Memory B cell (primary cell): Measurements from ENCODE around the gene POLR2F.
"Not testable (repeated sequence)": the region's sequence is repeated elsewhere in the genome, so short reads cannot be mapped to it uniquely, and the experiment has no call there.

Experiments used
- ATAC-seq: fragments of 150-1000 bp; cut with Tn5 transposase; 2 replicates; pipeline ENCODE4 v1.10.0; 2021; ENCODE audit warnings: low read depth, mild to moderate bottlenecking, moderate library complexity
- DNase-seq, 2 donors: peaks; one replicate each; pipeline ENCODE4 v3.0.0; 2022; ENCODE audit warnings: low spot score in 2 of 2
- H3K27ac Mint-ChIP-seq: one replicate; pipeline ENCODE4 v1.8.0; 2022; ENCODE audit warnings: mild to moderate bottlenecking, moderate library complexity, mixed read lengths
- H3K27me3 Mint-ChIP-seq: one replicate; pipeline ENCODE4 v1.8.0; 2022; ENCODE audit warnings: mixed read lengths
- H3K36me3 Mint-ChIP-seq: one replicate; pipeline ENCODE4 v1.8.0; 2022; ENCODE audit warnings: mild to moderate bottlenecking, mixed read lengths
- H3K4me1 Mint-ChIP-seq: one replicate; pipeline ENCODE4 v1.8.0; 2022; ENCODE audit warnings: mixed read lengths
- H3K4me3 Mint-ChIP-seq: one replicate; pipeline ENCODE4 v1.8.0; 2022; ENCODE audit warnings: mild to moderate bottlenecking, moderate library complexity, mixed read lengths
- H3K9me3 Mint-ChIP-seq: one replicate; pipeline ENCODE4 v1.8.0; 2022; ENCODE audit warnings: mixed read lengths

The POLR2F gene

GRCh38 chr22:37953062-37953436, 450 bp upstream of the POLR2F start:
- DNase-seq (peak in 1 of 2 donors; percentile 16), ATAC-seq (peak; percentile 34)
- H3K27ac Mint-ChIP-seq = peak overlapping the region; percentile 89
- H3K4me1 Mint-ChIP-seq = peaks cover 29% of the 10 kb centered on the region
- H3K27me3 Mint-ChIP-seq = no peaks in the 10 kb centered on the region
- peaks cover 12% of the 10 kb centered on the region for H3K36me3 Mint-ChIP-seq
- peak overlapping the region; percentile 91 for H3K4me3 Mint-ChIP-seq
- no peaks in the 10 kb centered on the region for H3K9me3 Mint-ChIP-seq

GRCh38 chr22:37954686-37955085, 1.2 kb downstream of the POLR2F start:
- peaks cover 33% of the 10 kb centered on the region for H3K4me1 Mint-ChIP-seq
- H3K27me3 Mint-ChIP-seq = no peaks in the 10 kb centered on the region
- DNase-seq = no peak
- no peak overlapping the region for H3K27ac Mint-ChIP-seq
- peaks cover 22% of the 10 kb centered on the region for H3K36me3 Mint-ChIP-seq
- no peaks in the 10 kb centered on the region for H3K9me3 Mint-ChIP-seq
- H3K4me3 Mint-ChIP-seq = peak overlapping the region; percentile 91
- ATAC-seq = no peak

DNA sequence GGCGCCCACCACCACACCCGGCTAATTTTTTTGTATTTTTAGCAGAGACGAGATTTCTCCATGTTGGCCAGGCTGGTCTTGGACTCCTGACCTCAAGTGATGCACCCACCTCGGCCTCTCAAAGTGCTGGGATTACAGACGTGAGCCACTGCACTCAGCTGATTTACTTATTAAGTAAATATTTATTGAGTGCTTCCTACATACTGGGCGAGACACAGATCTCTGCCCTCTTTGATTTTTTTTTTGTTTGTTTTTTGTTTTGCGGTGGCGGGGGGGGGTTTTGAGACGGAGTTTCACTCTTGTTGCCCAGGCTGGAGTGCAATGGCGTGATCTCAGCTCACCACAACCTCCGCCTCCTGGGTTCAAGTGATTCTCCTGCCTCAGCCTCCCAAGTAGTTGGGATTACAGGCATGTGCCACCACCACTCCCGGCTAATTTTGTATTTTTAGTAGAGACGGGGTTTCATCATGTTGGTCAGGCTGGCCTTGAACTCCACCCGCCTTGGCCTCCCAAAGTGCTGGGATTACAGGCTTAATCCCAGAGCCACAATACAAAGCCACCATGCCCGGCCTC, 2.4 kb downstream of the POLR2F start:
- not testable (repeated sequence) for H3K27me3 Mint-ChIP-seq, H3K9me3 Mint-ChIP-seq, DNase-seq, ATAC-seq, H3K27ac Mint-ChIP-seq, H3K4me3 Mint-ChIP-seq
- Mint-ChIP-seq H3K36me3 (peaks cover 25% of the 10 kb centered on the region), H3K4me1 (peaks cover 33% of the 10 kb centered on the region)

GRCh38 chr22:37957232-37957631, 3.7 kb downstream of the POLR2F start:
- DNase-seq (no peak), ATAC-seq (no peak)
- Mint-ChIP-seq H3K4me1 (peaks cover 33% of the 10 kb centered on the region), H3K9me3 (no peaks in the 10 kb centered on the region), H3K27ac (no peak overlapping the region), H3K4me3 (no peak overlapping the region), H3K36me3 (peaks cover 34% of the 10 kb centered on the region), H3K27me3 (no peaks in the 10 kb centered on the region)

GRCh38 chr22:37959231-37959825, 5.8 kb downstream of the POLR2F start:
- Mint-ChIP-seq H3K27me3 (no peaks in the 10 kb centered on the region), H3K27ac (no peak overlapping the region), H3K9me3 (no peaks in the 10 kb centered on the region), H3K36me3 (peaks cover 38% of the 10 kb centered on the region), H3K4me3 (no peak overlapping the region), H3K4me1 (peaks cover 26% of the 10 kb centered on the region)
- DNase-seq (no peak), ATAC-seq (no peak)

DNA sequence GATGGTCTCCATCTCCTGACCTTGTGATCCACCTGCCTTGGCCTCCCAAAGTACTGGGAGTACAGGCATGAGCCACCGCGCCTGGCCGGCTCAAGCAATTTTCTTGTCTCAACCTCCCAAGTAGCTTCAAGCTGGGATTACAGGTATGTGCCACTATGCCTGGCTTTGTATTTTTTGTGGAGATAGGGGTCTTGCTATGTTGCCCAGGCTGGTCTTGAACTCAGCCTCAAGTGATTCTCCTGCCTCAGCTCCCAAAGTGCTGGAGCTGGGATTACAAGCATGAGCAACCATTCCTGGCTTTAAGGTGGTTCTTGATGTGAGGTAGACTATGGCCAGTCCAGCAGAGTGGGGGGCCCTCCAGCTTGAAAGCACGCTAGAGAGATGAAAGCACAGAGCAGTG, 7.6 kb downstream of the POLR2F start:
- Mint-ChIP-seq H3K4me1 (peaks cover 16% of the 10 kb centered on the region), H3K27me3 (no peaks in the 10 kb centered on the region), H3K4me3 (no peak overlapping the region), H3K27ac (no peak overlapping the region), H3K9me3 (no peaks in the 10 kb centered on the region), H3K36me3 (peaks cover 41% of the 10 kb centered on the region)
- no peak for DNase-seq
- ATAC-seq = no peak

- Mint-ChIP-seq H3K36me3 (peaks cover 29% of the 10 kb centered on the region), H3K4me3 (no peak overlapping the region), H3K27me3 (no peaks in the 10 kb centered on the region), H3K9me3 (no peaks in the 10 kb centered on the region), H3K4me1 (peaks cover 2% of the 10 kb centered on the region), H3K27ac (no peak overlapping the region)
- ATAC-seq = no peak
- DNase-seq = no peak
Observed at GRCh38 chr22:37965940-37966664, 12.6 kb downstream of the POLR2F start.

GRCh38 chr22:37967147-37967546, 13.6 kb downstream of the POLR2F start:
- Mint-ChIP-seq H3K27me3 (no peaks in the 10 kb centered on the region), H3K27ac (no peak overlapping the region), H3K36me3 (peaks cover 29% of the 10 kb centered on the region), H3K4me1 (peaks cover 2% of the 10 kb centered on the region), H3K4me3 (no peak overlapping the region), H3K9me3 (no peaks in the 10 kb centered on the region)
- ATAC-seq (no peak), DNase-seq (no peak)

DNA sequence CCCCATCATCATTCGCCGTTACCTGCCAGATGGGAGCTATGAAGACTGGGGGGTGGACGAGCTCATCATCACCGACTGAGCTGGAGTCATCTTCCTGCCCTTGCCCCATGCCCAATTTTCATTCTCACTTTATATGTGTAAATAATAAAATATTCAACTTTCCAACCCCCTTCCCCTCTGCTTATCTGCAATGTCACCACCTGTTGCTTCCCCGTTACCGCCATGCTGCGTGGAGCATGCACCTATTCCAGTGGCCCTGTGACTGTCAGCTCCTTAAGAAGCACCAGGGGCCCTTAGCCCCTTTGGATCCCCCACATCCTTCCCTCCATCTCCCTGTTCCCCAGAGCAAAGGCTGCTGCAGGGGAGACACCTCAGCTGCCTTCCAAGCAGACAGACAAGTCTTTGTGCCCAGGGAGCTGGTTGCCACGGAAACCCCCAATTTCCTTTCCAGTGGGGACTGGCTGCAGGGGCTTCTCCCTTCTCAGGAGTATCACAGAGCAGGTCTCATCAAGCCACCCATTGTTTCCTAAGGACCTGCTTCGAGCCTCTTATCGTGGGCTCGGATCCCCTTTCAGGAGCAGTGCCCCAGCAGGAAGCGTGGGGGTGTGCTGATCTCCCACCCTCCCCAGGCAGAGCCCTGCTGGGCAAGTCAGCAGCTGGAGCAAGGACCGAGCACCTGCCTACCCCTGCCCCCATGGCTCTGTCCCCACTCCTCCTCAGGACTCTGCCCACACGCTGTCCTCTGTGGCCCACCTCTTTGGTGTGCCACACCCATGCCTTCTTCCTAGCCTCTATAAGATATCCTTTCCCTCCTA, 14.3 kb downstream of the POLR2F start:
- Mint-ChIP-seq H3K27ac (no peak overlapping the region), H3K36me3 (peaks cover 28% of the 10 kb centered on the region)
- no peak for ATAC-seq

GRCh38 chr22:37968452-37969251, 15.2 kb downstream of the POLR2F start:
- no peak overlapping the region for H3K27ac Mint-ChIP-seq
- peaks cover 2% of the 10 kb centered on the region for H3K4me1 Mint-ChIP-seq
- H3K4me3 Mint-ChIP-seq = no peak overlapping the region
- no peak for DNase-seq
- no peak for ATAC-seq
- H3K36me3 Mint-ChIP-seq = peaks cover 30% of the 10 kb centered on the region
- no peaks in the 10 kb centered on the region for H3K27me3 Mint-ChIP-seq
- H3K9me3 Mint-ChIP-seq = no peaks in the 10 kb centered on the region

More for the DNA sequence above, 14.3 kb downstream of the POLR2F start:
- H3K4me1 Mint-ChIP-seq = peaks cover 2% of the 10 kb centered on the region
- no peaks in the 10 kb centered on the region for H3K27me3 Mint-ChIP-seq
- no peaks in the 10 kb centered on the region for H3K9me3 Mint-ChIP-seq
- H3K4me3 Mint-ChIP-seq = no peak overlapping the region
- no peak for DNase-seq

- DNase-seq = no peak
- H3K27ac Mint-ChIP-seq = no peak overlapping the region
- peaks cover 5% of the 10 kb centered on the region for H3K4me1 Mint-ChIP-seq
- H3K27me3 Mint-ChIP-seq = no peaks in the 10 kb centered on the region
- peaks cover 36% of the 10 kb centered on the region for H3K36me3 Mint-ChIP-seq
- no peaks in the 10 kb centered on the region for H3K9me3 Mint-ChIP-seq
- no peak overlapping the region for H3K4me3 Mint-ChIP-seq
- no peak for ATAC-seq
Observed at GRCh38 chr22:37970864-37971263, 17.4 kb downstream of the POLR2F start.

DNA sequence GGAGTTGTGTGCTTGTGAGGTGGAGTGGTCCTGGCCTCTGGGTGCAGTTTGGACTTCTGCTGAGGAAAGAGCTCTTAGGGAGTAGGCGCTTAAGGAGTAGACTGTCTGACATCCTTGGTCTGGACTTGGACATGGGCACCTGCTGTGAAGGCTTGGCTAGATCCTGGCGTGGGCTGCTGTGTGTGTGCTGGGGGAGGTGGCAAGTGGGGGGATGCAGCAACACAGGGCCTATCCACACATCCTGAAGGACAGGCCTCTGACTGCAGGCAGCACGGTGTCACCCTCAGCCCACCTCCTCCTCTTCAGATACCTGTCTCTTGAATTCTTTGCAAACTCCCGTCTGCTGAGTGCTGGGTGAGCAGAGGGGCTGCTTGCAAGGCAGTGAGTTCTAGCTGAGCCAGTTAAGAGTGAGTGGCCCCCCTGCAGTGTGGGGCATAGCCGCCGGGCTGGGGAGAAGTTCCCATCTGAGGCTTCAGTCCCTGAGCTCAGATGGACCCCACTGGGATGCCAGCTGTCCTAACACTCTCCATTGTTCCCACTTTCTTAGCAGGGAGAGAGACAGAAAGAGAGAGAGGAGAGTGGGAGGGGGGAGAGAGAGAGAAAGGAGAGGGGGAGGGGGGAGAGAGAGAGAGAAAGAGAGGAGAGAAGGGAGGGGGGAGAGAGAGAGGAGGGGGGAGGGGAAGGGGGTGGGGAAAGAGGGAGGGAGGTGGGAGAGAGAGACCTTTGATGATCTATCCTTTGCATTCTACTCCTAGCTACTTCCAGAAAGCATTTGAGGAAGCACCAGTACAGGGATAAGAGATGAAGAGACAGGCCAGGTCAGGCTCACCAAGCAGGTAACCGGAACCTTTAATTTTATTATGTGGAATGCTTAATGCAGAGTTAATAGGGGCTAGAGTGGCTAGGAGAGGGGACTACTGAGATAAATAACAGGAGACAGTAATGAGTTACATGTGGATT, 18.3 kb downstream of the POLR2F start:
- Mint-ChIP-seq H3K36me3 (peaks cover 35% of the 10 kb centered on the region), H3K9me3 (no peaks in the 10 kb centered on the region), H3K27me3 (no peaks in the 10 kb centered on the region), H3K4me3 (no peak overlapping the region), H3K27ac (no peak overlapping the region), H3K4me1 (peaks cover 5% of the 10 kb centered on the region)
- no peak for ATAC-seq
- no peak for DNase-seq

DNA sequence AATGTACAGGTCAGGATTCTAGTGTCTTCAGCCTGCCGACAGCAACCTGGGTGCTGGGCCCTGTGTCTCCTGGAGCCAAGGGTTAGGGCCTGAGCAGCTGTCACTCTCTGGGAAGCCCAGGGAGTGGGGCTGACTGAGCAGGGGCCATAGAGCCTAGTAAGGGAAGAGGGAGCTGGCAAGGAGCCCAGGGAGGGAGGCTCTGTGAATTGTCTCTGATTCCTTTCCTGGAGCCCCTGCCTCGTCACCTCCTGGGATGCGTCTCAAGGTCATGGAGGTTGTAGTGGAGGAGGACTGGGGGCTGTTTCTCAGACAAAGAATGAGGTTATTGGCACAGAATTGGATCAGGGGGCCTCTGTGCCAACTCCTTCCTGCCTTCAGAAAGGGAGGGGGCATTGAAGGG, 19.0 kb downstream of the POLR2F start:
- no peaks in the 10 kb centered on the region for H3K27me3 Mint-ChIP-seq
- DNase-seq (no peak), ATAC-seq (no peak)
- no peak overlapping the region for H3K27ac Mint-ChIP-seq
- H3K9me3 Mint-ChIP-seq = no peaks in the 10 kb centered on the region
- H3K36me3 Mint-ChIP-seq = peaks cover 35% of the 10 kb centered on the region
- H3K4me3 Mint-ChIP-seq = no peak overlapping the region
- H3K4me1 Mint-ChIP-seq = peaks cover 5% of the 10 kb centered on the region
